HG02840 (cell line): ENCODE measurements around the gene PALM.
"Not testable (repeated sequence)": the region's sequence is repeated elsewhere in the genome, so short reads cannot be mapped to it uniquely, and the experiment has no call there.

ENCODE experiments used
- ATAC-seq: cut with Tn5 transposase; IDR thresholded peaks from one replicate; pipeline ENCODE4 v1.9.1; 2021; ENCODE audit warnings: mild to moderate bottlenecking, moderate library complexity, moderate number of reproducible peaks; ENCODE audit not compliant: unreplicated experiment, low FRiP score

PALM gene

DNA sequence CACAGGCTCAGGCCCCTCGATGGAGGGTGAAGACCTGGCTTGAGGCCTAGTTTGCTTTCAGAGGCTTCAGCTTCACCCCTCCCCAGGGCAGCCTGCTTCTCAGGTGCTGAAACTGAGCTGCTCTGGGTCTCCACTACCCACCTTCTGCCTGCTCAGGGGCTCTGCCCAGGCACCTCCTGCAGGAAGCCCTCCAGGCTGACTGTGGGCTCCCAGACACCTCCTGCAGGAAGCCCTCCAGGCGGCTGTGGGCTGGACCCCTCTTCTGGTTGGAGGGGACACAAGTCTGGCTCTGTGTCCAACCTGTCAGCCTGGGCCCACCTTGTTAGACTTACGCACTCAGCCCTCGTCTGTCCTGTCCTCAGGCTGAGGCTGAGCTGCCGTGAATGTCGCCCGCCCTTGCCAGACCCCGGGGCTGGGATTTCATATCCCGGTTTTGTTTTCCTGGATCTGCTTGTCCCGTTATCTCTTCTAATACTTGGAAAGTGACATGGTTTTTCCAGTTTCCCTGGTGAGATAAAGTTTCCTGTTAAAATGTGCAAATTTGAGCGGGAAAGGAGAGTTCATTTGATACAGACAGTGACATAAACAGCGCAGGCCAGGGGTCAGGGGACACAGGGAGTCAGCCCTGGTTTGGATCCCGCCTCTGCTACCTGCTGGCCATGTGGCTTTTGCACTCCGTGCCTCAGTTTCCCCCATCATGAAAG, 21.4 kb downstream of the PALM start:
- no peak for ATAC-seq

DNA sequence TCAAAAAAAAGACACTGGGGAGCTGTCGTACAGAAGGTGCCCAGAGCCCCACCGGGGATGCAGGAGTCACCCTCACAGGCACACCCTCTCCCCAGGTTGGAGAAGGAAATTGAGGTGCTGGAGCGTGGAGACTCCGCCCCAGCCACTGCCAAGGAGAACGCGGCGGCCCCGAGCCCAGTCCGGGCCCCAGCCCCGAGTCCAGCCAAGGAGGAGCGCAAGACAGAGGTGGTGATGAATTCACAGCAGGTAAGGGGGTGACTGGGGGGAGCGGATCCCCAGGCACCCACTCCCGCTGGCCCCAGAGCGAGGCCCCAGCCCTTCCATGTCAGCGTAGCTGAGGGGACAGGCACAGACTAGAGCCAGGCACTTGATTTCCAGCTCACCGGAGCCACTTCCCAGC, 22.3 kb downstream of the PALM start:
- no peak for ATAC-seq

DNA sequence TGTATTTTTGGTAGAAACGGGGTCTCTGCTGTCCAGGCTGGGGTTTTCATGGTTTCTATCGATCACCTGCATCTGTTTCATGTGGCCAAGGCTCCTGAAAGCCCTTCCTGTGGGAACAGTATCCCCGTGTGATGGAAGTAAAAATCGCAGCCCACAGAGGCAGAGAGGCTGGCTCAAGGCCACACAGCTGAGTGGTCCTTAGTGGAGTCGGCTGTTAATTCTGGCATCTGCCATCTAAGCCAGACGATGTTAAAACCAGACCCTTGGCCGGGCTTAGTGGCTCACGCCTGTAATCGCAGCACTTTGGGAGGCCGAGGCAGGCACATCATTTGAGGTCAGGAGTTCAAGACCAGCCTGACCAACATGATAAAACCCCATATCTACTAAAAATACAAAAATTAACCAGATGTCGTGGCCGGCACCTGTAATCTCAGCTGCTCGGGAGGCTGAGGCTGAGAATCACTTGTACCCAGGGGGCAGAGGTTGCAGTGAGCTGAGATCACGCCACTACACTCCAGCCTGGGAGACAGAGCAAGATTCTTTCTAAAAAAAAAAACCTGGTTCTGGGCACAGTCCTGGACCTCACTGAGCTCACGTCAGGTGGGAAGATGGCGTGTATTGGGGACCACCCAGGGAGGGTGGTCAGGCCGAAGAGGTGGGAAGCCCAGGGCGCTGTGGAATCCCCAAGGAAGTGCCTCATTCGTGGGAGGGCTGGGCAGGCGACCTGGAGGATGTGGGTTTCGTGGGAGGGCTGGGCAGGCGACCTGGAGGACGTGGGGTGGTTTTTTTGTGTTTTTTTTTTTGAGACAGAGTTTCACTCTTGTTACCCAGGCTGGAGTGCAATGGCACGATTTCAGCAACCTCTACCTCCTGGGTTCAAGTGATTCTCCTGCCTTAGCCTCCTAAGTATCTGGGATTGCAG, 23.7 kb downstream of the PALM start:
- no peak for ATAC-seq

DNA sequence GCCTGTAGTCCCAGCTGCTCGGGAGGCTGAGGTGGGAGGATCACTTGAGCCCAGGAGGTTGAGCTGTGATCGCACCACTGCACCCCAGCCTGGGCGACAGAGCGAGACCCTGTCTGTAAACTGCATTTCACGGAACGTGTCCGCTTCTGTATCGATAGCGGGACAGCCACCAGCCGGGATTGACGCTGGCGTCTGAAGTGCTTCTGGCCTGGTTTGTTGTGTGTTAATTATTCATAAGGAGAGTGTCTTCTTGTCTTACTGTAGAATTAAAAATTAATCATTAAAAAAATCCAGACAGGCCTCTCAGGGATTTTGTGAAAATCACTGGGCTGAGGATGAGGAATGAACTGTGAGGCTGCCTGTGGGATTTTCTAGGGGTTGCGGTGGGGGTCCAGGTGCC, 26.0 kb downstream of the PALM start:
- ATAC-seq: no peak

DNA sequence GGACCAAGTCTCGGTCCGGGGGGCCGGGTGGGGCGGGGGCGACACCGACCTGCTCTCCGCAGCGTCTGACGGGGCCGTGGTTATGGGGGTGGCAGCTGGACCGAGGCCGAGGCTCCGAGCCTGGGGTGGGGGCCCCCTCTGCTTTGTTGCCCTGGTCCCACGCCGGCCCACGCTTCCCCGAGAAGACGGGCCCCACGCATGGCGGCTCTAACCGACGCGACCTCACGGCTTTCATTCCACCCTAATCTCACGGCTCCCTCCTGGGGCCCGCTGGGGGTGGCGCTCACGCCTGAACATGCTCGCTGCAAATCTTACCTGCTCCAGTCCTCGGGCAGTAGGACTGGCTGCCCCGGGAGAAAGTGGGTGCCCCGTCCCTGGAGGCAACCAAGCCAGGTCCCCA, 27.4 kb downstream of the PALM start:
- ATAC-seq: no peak

DNA sequence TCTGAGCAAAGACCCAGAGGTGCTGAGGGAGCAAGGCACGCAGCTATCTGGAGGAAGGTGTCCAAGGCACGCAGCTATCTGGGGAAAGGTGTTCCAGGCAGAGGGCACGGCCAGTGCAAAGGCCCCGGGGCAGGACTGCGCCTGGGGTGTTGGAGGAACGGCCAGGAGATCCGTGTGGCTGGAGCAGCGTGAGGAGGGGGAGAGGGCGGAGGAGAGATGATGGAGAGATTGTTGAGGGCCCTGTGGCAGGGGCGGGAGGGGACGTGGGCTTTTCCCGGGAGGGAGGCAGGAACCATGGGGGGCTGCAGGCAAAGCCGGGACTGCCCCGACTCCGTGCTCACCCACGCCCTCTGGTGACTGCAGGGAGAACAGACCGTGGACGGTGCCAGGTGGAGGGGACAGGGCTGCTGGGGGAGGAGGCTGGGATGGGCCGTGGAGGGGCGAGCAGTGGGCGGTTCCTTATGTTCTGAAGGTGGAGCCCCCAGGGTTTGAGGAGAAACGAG, 28.9 kb downstream of the PALM start:
- no peak for ATAC-seq

DNA sequence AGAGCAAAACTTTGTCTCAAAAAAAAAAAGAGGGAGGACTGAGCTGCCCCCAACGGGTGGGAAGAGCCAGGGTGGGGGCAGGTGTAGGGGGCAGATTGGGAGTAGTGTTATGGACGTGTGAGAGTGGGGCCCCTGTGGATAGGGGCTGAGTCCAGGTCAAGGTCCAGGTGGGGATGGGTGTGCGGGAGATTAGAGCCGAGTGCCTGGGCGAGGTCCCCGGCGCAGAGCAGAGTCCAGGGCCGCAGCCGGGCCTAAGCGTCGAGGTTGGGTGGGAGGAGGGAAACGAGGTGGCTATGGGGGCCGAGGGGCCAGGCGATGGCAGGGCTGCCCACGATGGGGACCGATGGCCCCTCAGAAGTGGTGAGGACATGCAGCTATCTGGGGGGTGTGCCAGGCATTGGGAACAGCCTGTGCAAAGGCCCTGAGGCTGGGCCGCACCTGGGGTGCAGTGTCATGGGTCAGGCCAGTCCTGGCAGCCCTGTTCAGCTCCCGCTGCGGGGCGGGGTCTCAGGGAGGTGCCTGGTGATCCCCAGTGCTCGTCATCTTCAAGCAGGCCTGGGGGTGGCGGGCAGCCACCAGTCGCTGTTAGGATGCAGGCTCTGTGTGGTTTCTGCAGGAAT, 29.9 kb downstream of the PALM start:
- no peak for ATAC-seq

DNA sequence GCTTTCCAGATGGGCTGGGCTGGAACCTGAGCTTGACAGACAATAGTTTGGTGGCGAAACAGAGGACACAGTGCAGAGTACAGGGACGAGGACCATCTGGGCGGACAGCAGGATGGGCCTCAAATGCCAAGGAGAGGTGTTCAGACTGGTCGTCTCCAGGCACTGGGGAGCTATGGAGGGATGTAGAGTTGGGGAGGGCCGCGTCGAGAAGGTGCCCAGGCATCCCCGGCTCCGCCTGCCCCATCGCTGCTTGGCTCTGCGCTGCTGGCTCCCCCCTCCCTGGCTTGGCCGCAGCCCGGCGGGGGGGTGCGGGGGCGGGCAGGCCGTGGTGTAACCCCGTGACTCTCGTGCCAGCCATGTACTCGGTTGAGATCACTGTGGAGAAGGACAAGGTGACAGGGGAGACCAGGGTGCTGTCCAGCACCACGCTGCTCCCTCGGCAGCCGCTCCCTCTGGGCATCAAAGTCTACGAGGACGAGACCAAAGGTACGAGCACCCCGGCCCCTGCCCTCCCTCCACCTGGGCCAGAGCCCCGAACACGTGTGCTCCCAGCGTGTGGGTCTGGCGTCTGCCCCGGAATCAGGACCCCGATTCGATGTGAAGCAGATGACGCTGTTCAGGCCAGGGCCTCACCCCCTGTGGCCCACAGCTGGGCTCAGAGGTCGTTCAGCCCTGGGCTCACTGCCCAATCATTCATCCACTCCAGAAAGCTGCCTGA, 31.4 kb downstream of the PALM start:
- no peak for ATAC-seq

DNA sequence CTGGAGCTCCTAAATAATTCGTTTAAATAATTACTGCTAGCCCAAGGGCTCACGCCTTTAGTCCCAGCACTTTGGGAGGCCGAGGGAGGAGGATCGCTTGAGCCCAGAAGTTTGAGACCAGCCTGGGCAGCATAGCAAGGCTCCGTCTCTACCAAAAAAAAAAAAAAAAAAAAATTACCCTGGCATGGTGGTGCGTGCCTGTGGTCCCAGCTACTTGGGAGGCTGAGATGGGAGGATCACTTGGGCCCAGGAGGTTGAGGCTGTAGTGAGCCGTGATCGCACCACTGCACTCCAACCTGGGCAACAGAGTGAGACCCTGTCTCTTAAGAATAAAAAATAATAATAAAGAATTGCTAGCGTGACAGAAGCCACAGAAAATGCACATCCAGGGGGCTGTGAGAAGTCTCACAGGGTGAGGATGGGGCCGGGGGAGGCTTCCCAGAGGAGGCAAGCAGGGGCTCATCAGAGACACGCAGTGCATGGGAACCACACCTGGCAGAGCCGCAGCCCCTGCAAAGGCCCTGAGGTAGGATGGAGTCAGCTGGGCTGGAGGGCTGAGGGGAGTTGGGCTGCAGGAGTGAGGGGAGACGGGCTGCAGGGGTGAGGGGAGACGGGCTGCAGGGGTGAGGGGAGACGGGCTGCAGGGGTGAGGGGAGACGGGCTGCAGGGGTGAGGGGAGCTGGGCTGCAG, 32.2 kb downstream of the PALM start:
- not testable (repeated sequence) for ATAC-seq

DNA sequence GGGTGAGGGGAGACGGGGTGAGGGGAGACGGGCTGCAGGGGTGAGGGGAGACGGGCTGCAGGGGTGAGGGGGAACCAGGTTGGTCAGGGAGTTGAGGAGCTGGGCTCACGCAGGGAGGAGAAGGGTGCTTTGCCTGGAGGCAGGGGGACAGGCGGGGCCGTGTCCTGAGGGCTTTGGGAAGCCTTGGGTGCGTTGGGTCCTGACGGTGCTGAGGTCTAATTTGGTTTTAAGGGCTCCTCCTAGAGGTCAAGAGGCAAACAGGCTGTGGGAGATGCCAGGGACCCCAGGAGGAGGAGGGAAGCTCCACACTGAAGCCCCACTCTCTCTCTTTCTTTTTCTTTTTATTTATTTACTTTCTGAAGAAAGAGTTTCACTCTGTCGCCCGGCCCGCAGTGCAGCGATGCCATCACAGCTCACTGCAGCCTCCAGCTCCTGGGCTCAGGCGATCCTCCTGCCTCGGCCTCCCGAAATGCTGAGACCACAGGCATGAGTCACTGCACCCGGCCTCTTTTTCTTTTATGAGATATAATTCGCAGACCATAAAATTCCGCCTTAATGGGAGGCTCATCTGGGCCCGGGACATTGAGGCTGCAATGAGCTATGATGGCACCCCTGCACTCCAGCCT, 32.9 kb downstream of the PALM start:
- no peak for ATAC-seq

DNA sequence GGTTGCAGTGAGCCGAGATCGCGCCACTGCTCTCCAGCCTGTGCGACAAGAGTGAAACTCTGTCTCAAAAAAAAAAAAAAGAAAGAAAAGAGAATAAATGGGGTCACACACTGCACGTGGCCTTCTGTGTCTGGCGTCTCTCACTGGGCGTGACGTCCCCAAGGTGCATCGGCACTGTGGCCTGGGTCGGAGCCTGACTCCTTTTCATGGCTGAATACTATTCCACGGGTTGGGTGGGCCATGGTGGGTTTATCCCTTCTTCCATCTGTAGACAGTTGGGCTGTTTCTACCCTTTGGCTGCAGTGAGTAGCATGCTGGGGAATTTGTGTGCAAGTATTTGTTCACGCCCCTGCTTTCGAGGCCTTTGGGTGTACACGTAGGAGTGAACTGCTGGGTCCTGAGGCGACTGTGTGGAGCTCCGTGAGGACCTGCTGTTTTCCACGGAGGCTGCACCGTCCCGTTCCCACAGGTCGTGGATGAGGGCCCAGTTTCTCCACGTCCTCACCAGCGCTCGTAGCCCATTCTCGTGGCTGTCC, 33.9 kb downstream of the PALM start:
- ATAC-seq: no peak

DNA sequence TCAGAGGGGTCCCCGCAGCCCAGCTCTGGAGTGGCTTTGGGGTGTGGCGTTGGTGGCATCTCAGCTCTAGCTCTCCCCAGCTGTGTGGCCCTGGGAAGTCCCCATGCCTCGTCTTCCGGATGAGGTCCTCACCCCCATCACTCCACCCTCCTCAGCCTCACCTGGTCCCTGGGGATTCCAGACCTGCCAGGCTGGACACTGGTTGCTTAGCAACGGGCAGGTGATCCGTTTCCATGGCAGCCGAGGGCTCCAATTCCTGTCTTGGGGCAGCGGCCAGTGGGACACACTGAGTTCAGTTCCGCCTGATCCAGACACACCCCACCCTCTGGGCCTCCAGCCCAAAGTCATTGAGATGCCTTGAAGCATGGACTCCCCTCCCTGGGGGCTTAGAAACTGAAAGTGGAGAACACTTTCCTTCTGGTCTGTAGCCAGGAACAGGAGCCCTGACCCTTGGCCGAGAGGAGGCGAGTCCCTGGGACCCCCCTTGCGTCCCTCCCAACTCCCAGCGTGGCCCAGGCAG, 34.5 kb downstream of the PALM start:
- ATAC-seq: no peak

DNA sequence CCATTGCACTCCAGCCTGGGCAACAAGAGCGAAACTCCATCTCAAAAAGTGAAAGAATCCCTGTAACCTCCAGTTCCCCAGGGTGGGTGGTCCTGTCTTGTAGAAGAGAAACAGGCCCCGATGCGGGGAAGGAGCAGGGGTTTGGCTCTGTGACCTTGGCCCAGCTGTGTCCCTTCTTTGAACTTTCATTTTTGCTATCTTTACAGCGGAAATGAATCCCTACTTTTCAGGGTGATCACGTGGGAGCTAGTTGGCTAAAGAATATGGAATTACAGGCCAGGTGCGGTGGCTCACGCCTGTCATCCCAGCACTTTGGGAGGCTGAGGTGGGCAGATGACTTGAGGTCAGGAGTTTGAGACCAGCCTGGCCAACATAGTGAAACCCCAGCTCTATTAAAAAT, 36.4 kb downstream of the PALM start:
- ATAC-seq: not testable (repeated sequence)

DNA sequence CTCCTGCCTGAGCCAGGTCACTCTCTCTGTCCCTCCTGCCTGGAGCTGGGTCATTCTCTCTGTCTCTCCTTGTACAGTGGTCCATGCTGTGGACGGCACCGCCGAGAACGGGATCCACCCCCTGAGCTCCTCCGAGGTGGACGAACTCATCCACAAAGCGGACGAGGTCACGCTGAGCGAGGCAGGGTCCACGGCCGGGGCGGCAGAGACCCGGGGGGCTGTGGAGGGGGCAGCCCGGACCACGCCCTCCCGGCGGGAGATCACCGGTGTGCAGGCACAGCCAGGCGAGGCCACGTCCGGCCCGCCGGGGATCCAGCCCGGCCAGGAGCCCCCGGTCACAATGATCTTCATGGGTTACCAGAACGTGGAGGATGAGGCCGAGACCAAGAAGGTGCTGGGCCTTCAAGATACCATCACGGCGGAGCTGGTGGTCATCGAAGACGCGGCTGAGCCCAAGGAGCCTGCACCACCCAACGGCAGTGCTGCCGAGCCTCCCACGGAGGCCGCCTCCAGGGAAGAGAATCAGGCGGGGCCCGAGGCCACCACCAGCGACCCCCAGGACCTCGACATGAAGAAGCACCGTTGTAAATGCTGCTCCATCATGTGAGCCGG, 37.6 kb downstream of the PALM start:
- no peak for ATAC-seq

DNA sequence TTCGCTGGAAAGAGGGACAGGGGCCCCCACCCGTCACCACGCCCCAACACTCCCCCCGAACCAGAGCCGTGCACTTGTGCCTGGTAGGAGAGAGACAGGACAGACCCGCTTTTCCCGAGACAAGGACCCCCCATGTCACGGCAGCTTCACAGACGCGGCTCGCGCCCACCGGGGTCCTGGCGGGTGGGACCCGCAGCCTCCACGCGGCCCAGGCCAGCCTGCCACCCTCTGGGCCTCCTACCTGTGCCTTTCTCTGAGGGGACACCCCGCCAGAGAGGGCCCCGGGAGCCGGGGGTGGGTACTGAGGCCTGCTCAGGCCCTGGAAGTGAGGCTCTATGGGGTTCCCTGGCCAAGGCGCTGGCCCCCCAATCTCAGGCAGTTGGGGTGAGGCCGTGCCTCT, 38.2 kb downstream of the PALM start:
- no peak for ATAC-seq

DNA sequence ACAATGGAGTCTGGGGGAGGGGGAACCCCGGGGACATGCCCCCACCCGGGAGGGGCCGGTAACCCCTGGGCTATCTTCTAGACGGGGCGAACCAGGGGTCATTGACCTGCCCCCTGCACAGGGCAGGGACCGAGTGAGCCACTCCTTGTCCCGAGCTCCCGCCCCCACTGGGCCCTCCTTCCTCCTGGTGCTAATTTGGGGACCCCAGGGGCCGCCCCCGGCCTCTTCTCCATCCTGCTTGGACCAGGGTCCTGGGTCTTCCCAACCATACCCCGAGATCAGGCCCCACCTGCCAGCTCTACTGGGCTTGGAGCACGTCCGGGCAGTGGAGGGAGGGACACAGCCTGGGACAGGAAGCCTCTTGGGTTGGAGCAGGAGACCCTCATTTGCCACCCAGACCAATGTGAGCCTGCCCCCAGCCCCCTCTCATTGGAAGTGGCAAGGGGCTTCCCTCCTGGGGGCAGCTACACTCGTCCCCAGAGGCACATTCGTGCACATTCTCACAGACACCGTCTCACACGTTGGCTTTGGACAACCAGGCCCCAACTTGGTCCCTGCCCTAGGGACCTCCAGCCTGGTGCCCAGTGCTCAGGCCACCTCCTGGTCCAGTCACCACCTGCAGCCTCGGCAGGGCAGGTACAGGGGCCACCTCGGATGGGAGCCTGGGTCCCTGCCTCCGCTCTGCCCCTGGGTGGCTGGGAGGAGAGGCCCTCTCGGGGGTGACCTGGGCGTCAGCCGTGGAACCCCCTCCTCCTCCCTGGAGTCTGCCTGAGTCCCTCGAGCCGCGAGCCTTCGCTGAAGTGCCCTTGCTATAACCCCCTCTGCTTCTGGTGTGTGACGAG, 38.9 kb downstream of the PALM start:
- ATAC-seq: no peak

DNA sequence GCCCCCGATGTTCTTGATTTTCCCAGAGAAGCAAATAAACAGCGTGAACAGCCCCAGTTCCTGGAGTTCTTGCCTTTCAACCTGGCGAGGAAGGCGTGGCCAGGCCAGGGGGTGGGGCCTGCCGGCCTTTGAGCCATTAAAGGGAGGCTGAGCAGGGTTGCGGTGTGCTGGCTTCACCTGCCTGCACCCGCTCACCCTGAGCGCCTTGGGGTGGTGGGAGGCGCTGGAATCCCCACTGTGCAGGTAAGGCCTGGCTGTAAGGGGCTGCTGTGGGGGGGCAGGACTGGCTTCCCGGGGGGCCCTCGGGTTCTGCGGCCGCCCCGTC, 39.5 kb downstream of the PALM start:
- no peak for ATAC-seq

DNA sequence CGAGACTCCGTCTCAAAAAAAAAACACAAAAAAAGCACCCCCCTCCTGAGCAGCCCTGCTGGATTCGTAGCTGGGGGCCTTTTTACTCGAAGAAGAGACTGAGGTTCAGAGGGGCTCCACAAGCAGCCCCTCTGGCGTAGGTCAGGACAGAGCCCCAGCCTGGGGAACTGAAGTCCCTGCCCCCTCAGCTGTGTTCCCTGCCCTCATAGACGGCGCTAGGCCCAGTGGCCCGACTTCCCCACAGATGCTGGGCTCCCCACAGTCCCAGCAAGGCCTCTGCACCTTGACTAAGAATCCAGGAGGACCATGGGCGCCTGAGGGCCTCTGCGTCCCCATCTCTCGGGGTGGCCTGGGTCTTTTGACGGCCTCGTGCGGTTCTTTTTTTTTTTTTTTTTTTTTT, 41.1 kb downstream of the PALM start:
- no peak for ATAC-seq
